Coronary artery (tissue), 2 donors: ENCODE results near the gene ZMYND11.
A peak's percentile ranks its signal among the peaks of the same experiment; 100 is the strongest.

Experiments
- DNase-seq: peaks from one replicate; pipeline ENCODE4 v3.0.0-alpha.2; 2017; ENCODE audit warnings: low spot score
- H3K27ac ChIP-seq, 2 donors: fragments of 200-600 bp; sonication (generic); one replicate each; pipeline ENCODE4 v1.5.1; 2016 to 2019
- H3K4me3 ChIP-seq: fragments of 200-600 bp; sonication (generic); 2 replicates; pipeline ENCODE4 v1.5.1; 2016; ENCODE audit warnings: mild to moderate bottlenecking, moderate library complexity
- TF ChIP-seq, protein P1 (sequence below): fragments of 200-600 bp; sonication (generic); IDR thresholded peaks from one replicate; pipeline ENCODE4 v1.5.1; 2019; ENCODE audit warnings: antibody characterized with exemption

The ZMYND11 gene

DNA sequence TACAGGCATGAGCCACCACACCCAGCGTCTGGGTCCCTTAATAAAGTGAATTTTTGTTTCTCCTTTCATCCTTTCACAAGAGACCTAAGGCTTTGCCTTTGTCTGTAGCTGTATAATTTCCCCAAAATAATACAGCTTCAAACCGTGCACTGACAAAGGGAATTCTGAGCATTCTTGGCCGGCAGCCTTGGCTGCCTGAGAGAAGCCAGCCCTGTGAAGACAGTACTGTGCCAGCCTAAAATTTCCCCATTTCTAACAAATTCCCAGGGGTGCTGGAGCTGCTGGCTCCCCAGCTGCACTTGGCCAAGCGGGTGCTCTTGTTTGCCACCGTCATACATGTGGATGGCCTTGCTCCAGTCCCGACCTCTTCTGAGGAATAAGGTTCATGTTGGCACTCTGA, 106.2 kb downstream of the ZMYND11 start:
- no peak for DNase-seq
- TF ChIP-seq, protein P1, sequence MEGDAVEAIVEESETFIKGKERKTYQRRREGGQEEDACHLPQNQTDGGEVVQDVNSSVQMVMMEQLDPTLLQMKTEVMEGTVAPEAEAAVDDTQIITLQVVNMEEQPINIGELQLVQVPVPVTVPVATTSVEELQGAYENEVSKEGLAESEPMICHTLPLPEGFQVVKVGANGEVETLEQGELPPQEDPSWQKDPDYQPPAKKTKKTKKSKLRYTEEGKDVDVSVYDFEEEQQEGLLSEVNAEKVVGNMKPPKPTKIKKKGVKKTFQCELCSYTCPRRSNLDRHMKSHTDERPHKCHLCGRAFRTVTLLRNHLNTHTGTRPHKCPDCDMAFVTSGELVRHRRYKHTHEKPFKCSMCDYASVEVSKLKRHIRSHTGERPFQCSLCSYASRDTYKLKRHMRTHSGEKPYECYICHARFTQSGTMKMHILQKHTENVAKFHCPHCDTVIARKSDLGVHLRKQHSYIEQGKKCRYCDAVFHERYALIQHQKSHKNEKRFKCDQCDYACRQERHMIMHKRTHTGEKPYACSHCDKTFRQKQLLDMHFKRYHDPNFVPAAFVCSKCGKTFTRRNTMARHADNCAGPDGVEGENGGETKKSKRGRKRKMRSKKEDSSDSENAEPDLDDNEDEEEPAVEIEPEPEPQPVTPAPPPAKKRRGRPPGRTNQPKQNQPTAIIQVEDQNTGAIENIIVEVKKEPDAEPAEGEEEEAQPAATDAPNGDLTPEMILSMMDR: no peak
- Histone ChIP-seq H3K27ac (peak overlapping the region; percentile 30 to 61), H3K4me3 (no peak overlapping the region)

DNA sequence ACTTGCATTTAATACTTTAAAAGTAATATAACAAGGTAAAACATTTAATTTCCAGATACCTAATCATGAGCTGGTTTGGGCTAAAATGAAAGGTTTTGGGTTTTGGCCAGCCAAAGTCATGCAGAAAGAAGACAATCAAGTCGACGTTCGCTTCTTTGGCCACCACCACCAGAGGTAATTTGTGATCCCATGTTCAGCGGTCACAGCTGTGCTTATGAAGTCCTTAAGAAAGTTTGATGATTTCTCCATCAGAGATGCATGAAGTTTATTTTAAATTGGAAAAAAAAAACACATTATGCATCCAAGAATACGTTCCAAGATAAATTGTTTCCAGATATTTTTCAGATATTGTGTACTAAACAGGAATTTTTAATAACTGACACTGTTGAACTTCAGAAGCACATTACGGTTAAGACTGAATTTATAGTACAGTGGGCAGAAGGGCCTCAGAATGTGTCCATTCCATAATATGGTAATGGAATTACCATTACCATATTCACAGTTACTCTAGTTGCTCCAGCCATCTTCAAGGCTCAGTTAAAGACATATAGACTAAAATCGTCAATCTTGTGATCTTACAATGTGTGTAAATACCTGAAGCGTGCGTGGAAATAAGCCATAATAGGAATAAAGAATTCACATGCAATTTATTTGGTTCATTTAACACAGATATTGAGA, 106.8 kb downstream of the ZMYND11 start:
- DNase-seq: no peak
- TF ChIP-seq, protein P1: no peak
- Histone ChIP-seq H3K4me3 (no peak overlapping the region), H3K27ac (peak overlapping the region in 1 of 2 donors; percentile 61)

DNA sequence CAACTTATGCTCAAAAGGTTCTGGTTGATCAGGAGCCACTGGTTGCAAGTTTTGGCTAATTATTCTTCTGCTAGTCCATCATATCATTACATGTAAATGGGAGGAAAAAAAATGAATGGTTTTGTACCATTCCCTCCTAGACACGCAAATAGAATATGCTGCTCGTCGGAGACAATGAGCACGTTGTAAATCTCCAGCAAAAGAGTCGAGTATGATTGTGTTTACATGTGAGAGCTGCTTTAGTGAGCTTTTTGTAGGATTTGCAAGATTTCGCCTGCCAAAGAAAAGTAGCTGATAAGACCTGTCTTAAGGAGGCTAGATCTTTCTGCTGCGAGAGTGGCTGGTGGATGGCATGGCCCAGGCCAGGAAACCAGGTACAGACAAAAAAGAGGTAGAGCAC, 109.0 kb downstream of the ZMYND11 start:
- H3K27ac ChIP-seq: no peak overlapping the region
- DNase-seq: no peak
- TF ChIP-seq, protein P1: no peak
- H3K4me3 ChIP-seq: no peak overlapping the region

DNA sequence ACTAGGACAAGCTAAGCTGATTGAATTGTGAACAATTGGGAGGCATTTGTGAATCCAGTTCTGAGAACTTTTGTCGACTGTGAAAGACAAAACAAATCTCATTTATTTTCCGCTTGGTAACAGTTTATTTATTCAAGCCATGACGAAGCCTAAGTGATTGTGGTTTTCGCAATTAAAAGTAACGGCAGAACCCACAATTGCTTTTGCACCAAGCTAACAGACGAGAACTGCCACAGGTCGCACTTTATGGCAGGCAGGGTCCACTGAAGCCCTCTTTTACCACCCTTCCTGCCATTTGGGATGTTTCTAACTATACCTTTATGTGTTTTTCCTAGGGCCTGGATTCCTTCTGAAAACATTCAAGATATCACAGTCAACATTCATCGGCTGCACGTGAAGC, 111.2 kb downstream of the ZMYND11 start:
- no peak overlapping the region for H3K4me3 ChIP-seq
- no peak for DNase-seq
- TF ChIP-seq, protein P1: no peak
- no peak overlapping the region for H3K27ac ChIP-seq

DNA sequence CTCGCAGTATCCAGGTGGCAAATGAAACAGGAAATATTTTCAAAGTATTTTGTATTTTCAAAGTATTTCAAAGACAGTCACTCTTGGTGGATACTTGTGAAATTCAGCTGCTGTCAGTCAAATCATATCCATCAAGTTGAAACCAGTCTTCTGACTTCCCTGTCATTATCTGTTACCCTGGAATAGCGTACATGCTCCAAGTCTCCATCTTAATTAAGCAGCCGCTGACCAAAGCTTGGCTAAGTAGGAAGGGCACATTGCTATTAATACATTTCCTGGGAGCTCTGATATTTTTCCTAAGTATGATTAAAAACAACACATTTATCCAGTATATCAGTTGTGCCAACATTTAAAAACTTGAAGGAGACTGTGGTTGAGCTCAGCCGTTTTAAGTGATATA, 112.2 kb downstream of the ZMYND11 start:
- no peak for DNase-seq
- Histone ChIP-seq H3K4me3 (no peak overlapping the region), H3K27ac (no peak overlapping the region)
- TF ChIP-seq, protein P1: no peak

DNA sequence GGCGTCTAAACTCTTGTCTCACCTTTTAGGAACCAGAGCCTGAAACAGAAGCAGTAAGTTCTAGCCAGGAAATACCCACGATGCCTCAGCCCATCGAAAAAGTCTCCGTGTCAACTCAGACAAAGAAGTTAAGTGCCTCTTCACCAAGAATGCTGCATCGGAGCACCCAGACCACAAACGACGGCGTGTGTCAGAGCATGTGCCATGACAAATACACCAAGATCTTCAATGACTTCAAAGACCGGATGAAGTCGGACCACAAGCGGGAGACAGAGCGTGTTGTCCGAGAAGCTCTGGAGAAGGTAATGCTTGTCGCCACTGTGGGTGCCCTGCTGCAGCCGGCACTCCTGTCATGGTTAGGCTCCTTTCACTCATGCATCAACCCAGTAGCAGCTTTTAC, 113.1 kb downstream of the ZMYND11 start:
- DNase-seq: no peak
- Histone ChIP-seq H3K27ac (no peak overlapping the region), H3K4me3 (no peak overlapping the region)
- TF ChIP-seq, protein P1: no peak

DNA sequence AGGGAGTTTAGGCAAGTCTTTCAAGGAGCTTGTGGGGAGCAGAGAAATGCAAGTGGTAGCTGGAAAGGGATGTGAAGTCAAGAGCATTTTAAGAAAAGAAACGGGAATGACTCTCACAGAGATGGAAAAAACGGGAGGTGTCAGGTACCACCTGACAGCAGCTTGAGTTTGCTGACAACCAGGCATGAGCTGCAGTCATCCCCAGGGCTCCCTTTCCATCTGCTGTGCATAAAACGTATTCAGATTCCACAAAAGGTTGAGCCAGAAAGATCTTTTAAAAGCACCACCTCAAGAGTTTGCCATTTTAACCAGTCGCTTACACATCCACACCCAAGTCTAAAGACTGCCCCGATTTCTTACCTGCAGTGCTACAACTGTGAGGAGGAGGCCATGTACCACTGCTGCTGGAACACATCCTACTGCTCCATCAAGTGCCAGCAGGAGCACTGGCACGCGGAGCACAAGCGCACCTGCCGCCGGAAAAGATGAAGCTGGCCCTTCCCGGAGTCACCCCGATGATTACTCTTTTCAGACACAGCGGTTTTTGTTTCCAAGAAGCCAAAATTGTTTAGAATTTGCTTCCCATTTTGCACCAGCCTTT, 116.8 kb downstream of the ZMYND11 start:
- TF ChIP-seq, protein P1: no peak
- no peak overlapping the region for H3K27ac ChIP-seq

More for the DNA sequence above, 116.8 kb downstream of the ZMYND11 start:
- no peak for DNase-seq
- H3K4me3 ChIP-seq: no peak overlapping the region
